ENCODE data around the gene PPM1H.

The PPM1H gene

DNA sequence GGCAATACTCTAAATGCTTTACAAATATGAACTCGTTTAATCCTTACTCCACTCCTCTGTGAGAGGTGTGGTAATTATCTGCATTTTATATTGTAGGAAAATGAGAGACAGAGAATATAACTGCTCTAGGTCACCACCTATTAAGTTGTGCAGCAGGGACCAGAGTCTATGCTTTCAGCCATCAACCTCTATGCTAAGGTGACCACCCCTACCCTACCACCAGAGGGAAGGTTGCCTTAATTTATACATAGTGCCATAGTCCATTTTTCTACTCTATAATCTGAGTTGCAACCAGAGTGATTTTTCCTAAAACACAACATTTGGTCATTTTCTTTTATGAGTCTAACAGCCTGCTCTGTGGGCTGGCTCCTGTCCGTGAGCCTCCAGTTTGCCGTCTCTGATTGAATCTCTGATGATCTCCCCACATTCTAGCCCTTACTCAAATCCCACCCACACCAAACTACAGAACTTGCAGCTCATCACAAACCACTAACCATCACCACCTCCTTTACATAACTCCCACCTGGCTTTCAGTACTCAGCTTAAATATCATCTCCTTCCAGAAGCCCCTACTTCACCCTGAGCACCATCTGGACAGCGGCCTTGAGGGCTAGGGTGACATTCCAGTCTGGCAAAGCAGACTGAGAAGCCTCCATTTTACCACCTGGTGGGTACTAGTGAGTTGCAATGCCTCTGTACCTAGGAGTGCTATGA lies 126.6 kb downstream of the PPM1H start:
- TF ChIP-seq CTCF (conservative IDR thresholded peaks at IDR 0.05; ENCODE audit: low read length) (peak; percentile 37; the same call in 1 of the 2 replicates), EZH2phosphoT487 (IDR thresholded peaks at IDR 0.05; ENCODE audit: borderline replicate concordance) (no peak)
- Histone ChIP-seq H4K20me1 (ENCODE audit: insufficient read depth, low read length, poor library complexity, severe bottlenecking) (no peaks in the 10 kb centered on the region), H2AFZ (ENCODE audit: low read length) (no peak overlapping the region), H3K9me3 (ENCODE audit: insufficient read depth, low read depth, low read length) (no peaks in the 10 kb centered on the region), H3K36me3 (ENCODE audit: insufficient read depth, low read length) (peaks cover 5% of the 10 kb centered on the region; the same call in 1 of the 2 replicates), H3K27me3 (ENCODE audit: insufficient read depth, low read length, poor library complexity, severe bottlenecking) (no peaks in the 10 kb centered on the region), H3K79me2 (ENCODE audit: insufficient read depth, low read length) (peaks cover 13% of the 10 kb centered on the region; the same call in 1 of the 2 replicates), H3K9me2 (replicated peaks; ENCODE audit: low read depth, low read length) (no peaks in the 10 kb centered on the region), H3K4me2 (ENCODE audit: low read depth, low read length, poor library complexity, severe bottlenecking) (no peak overlapping the region), H3F3A (ENCODE audit: low read depth) (no peaks in the 10 kb centered on the region), H3K4me1 (ENCODE audit: insufficient read depth, low read length, poor library complexity, severe bottlenecking) (peaks cover 30% of the 10 kb centered on the region), H3K9ac (ENCODE audit: low read depth, low read length, poor library complexity, severe bottlenecking) (no peak overlapping the region), H3K4me3 (ENCODE audit: low read length, poor library complexity, severe bottlenecking) (no peak overlapping the region)

GRCh38 chr12:62806893-62807292 lies 128.1 kb downstream of the PPM1H start:
- no peak overlapping the region for H2AFZ ChIP-seq (ENCODE audit: low read length)
- no peak overlapping the region for H3K9ac ChIP-seq (ENCODE audit: low read depth, low read length, poor library complexity, severe bottlenecking)
- H3K4me3 ChIP-seq (ENCODE audit: low read length, poor library complexity, severe bottlenecking) = no peak overlapping the region
- H3K4me2 ChIP-seq (ENCODE audit: low read depth, low read length, poor library complexity, severe bottlenecking) = no peak overlapping the region
- peaks cover 13% of the 10 kb centered on the region; the same call in 1 of the 2 replicates for H3K79me2 ChIP-seq (ENCODE audit: insufficient read depth, low read length)
- no peaks in the 10 kb centered on the region for H3K9me3 ChIP-seq (ENCODE audit: insufficient read depth, low read depth, low read length)
- H3K9me2 ChIP-seq (replicated peaks; ENCODE audit: low read depth, low read length) = no peaks in the 10 kb centered on the region
- H3F3A ChIP-seq (ENCODE audit: low read depth) = no peaks in the 10 kb centered on the region
- no peaks in the 10 kb centered on the region for H4K20me1 ChIP-seq (ENCODE audit: insufficient read depth, low read length, poor library complexity, severe bottlenecking)
- peaks cover 5% of the 10 kb centered on the region for H3K36me3 ChIP-seq (ENCODE audit: insufficient read depth, low read length)
- H3K4me1 ChIP-seq (ENCODE audit: insufficient read depth, low read length, poor library complexity, severe bottlenecking) = peaks cover 15% of the 10 kb centered on the region
- TF ChIP-seq EZH2phosphoT487 (IDR thresholded peaks at IDR 0.05; ENCODE audit: borderline replicate concordance) (no peak), CTCF (conservative IDR thresholded peaks at IDR 0.05; ENCODE audit: low read length) (no peak)
- no peaks in the 10 kb centered on the region for H3K27me3 ChIP-seq (ENCODE audit: insufficient read depth, low read length, poor library complexity, severe bottlenecking)

- no peaks in the 10 kb centered on the region for H3F3A ChIP-seq (ENCODE audit: low read depth)
- H3K4me1 ChIP-seq (ENCODE audit: insufficient read depth, low read length, poor library complexity, severe bottlenecking) = peaks cover 13% of the 10 kb centered on the region
- H3K79me2 ChIP-seq (ENCODE audit: insufficient read depth, low read length) = peaks cover 13% of the 10 kb centered on the region; the same call in 1 of the 2 replicates
These were observed 128.6 kb downstream of the PPM1H start for GRCh38 chr12:62806244-62806836.

More at GRCh38 chr12:62806244-62806836, 128.6 kb downstream of the PPM1H start:
- Histone ChIP-seq H3K36me3 (ENCODE audit: insufficient read depth, low read length) (peaks cover 9% of the 10 kb centered on the region), H3K4me3 (ENCODE audit: low read length, poor library complexity, severe bottlenecking) (no peak overlapping the region), H3K9ac (ENCODE audit: low read depth, low read length, poor library complexity, severe bottlenecking) (no peak overlapping the region), H4K20me1 (ENCODE audit: insufficient read depth, low read length, poor library complexity, severe bottlenecking) (no peaks in the 10 kb centered on the region), H3K9me3 (ENCODE audit: insufficient read depth, low read depth, low read length) (no peaks in the 10 kb centered on the region), H3K27me3 (ENCODE audit: insufficient read depth, low read length, poor library complexity, severe bottlenecking) (no peaks in the 10 kb centered on the region), H3K4me2 (ENCODE audit: low read depth, low read length, poor library complexity, severe bottlenecking) (no peak overlapping the region), H3K9me2 (replicated peaks; ENCODE audit: low read depth, low read length) (no peaks in the 10 kb centered on the region), H2AFZ (ENCODE audit: low read length) (no peak overlapping the region)
- TF ChIP-seq CTCF (conservative IDR thresholded peaks at IDR 0.05; ENCODE audit: low read length) (no peak), EZH2phosphoT487 (IDR thresholded peaks at IDR 0.05; ENCODE audit: borderline replicate concordance) (no peak)

Data from Loucy (cell line).